A673 (cell line): Measurements from ENCODE around the gene SOCS2. TPM values are rescaled to one million over a fixed set of nuclear protein-coding genes. Genes with fewer than 3 reads are reported as not detected.
A peak's percentile ranks its signal among the peaks of the same experiment; 100 is the strongest.

Source experiments
- BruUV-seq: library from RNA; stranded (reverse); fragments of 400-500 nt; replicated peaks from 2 replicates; lab custom pipeline; 2021; lab: Mats Ljungman, UMichigan
- CTCF ChIA-PET: fragments of 300-600 bp; sonication (Branson Sonifier 250); formaldehyde crosslinking; loops from one replicate; lab custom pipeline; 2022; ENCODE audit warnings: antibody characterized with exemption; lab: Charles Lee
- POLR2A ChIA-PET: fragments of 300-600 bp; sonication (Branson Sonifier 250); formaldehyde crosslinking; loops from one replicate; lab custom pipeline; 2022; ENCODE audit warnings: antibody characterized with exemption; ENCODE audit not compliant: low non-redundant PET; lab: Charles Lee
- DNase-seq: peaks from one replicate; pipeline ENCODE4 v3.0.0-alpha.2; 2015; ENCODE audit warnings: low spot score
- H3K27ac ChIP-seq: fragments of 200-600 bp; sonication (generic); 2 replicates; pipeline ENCODE4 v1.5.1; 2016; ENCODE audit warnings: mixed run types, low read depth, mild to moderate bottlenecking, mixed read lengths, antibody characterized with exemption, low read length; ENCODE audit not compliant: poor library complexity, severe bottlenecking
- H3K27me3 ChIP-seq: fragments of 200-600 bp; sonication (generic); replicated peaks from 2 replicates; pipeline ENCODE4 v1.6.1; 2017; ENCODE audit warnings: mixed run types, low read depth, mild to moderate bottlenecking, mixed read lengths, antibody characterized with exemption, low read length; ENCODE audit not compliant: insufficient read depth, poor library complexity
- H3K36me3 ChIP-seq: fragments of 200-600 bp; sonication (generic); 2 replicates; pipeline ENCODE4 v1.6.1; 2016; ENCODE audit warnings: mixed run types, mild to moderate bottlenecking, mixed read lengths, antibody characterized with exemption, low read length; ENCODE audit not compliant: insufficient read depth, poor library complexity, severe bottlenecking
- H3K4me1 ChIP-seq: fragments of 200-600 bp; sonication (generic); 2 replicates; pipeline ENCODE4 v1.6.1; 2017; ENCODE audit warnings: mixed run types, mild to moderate bottlenecking, mixed read lengths, antibody characterized with exemption, low read length; ENCODE audit not compliant: insufficient read depth, poor library complexity, severe bottlenecking
- H3K4me3 ChIP-seq: fragments of 200-600 bp; sonication (generic); 2 replicates; pipeline ENCODE4 v1.5.1; 2016; ENCODE audit warnings: low read depth, mixed run types, mild to moderate bottlenecking, mixed read lengths, low read length; ENCODE audit not compliant: poor library complexity, severe bottlenecking
- H3K9me3 ChIP-seq: fragments of 200-600 bp; sonication (generic); 2 replicates; pipeline ENCODE4 v1.6.1; 2016; ENCODE audit warnings: mixed run types, low read depth, mild to moderate bottlenecking, mixed read lengths, antibody characterized with exemption, low read length; ENCODE audit not compliant: poor library complexity, severe bottlenecking
- EZH2 ChIP-seq: fragments of 200-600 bp; sonication (generic); IDR thresholded peaks from 2 replicates; pipeline ENCODE4 v1.6.1; 2017; ENCODE audit warnings: borderline replicate concordance, low read depth, mild to moderate bottlenecking, mixed read lengths, antibody characterized with exemption, low read length; ENCODE audit not compliant: poor library complexity, severe bottlenecking
- intact Hi-C: fragments of 100-400 bp; cut with micrococcal nuclease; formaldehyde crosslinking; loops from one replicate; pipeline ENCODE4 v1.10.0; 2022; ENCODE audit not compliant: unreplicated experiment
- total RNA-seq: library from RNA; stranded (reverse); gene quantifications from 2 replicates; pipeline ENCODE4 v1.2.3, GENCODE V29; 2021
- TF ChIP-seq, protein P1 (sequence below): fragments of 300-800, 200-600 bp; sonication (generic); conservative IDR thresholded peaks from 2 replicates; pipeline ENCODE4 v1.5.1; 2017; ENCODE audit warnings: low read depth, mild to moderate bottlenecking, antibody characterized with exemption, low read length, moderate library complexity, mixed read lengths

Gene SOCS2
- total RNA-seq, 1 experiment from 2014 or later = 1.3 TPM

DNA sequence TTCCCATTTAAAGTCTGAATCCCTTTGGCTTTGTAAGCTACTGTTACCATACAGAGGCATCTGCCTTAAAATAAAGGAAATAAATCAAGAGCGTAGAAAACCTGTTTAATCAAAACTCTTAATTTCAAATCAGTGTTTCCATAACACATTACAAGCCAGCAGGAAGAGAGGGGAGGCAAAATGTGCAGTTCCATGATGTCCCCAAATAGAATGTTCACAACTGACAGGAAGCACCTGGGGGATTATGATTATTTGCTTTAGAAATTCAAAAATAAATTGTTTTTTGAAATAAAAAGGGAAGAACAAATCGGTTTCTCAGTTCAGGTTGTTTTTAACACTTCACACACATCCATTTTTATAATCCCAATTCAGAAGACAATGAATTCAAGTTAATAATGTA lies 21.4 kb downstream of the SOCS2 start:
- intact Hi-C loops = no loop called here
- POLR2A ChIA-PET = no interaction called here

DNA sequence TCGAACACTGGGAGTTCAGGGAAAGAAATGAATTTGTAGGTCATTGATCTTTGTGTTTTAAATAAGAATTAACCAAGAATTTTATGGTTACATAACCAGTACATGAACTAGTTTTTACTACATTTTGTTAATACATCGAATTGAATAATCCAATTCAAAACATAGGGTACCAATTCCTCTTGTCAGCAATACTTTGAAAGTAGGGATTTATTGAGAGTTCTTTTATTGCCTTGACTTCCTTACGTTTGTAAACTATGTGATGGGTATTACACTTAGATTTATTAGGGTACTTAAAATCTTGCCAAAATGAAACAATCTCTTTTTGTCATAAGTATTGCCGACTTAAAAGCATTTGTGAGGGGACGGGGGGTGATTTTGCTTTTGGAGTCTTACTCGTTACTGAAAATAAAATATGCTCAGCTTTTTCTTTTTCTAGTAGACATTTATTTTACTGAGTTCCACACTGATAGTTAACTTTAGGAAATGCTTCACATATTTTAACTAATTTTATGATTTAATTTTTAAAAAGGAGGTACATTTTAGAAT lies 22.4 kb downstream of the SOCS2 start:
- no peak overlapping the region for H3K4me3 ChIP-seq
- no peaks in the 10 kb centered on the region for H3K36me3 ChIP-seq
- intact Hi-C loops = no loop called here
- H3K27ac ChIP-seq = no peak overlapping the region
- TF ChIP-seq EZH2 = no peak
- TF ChIP-seq, protein P1, sequence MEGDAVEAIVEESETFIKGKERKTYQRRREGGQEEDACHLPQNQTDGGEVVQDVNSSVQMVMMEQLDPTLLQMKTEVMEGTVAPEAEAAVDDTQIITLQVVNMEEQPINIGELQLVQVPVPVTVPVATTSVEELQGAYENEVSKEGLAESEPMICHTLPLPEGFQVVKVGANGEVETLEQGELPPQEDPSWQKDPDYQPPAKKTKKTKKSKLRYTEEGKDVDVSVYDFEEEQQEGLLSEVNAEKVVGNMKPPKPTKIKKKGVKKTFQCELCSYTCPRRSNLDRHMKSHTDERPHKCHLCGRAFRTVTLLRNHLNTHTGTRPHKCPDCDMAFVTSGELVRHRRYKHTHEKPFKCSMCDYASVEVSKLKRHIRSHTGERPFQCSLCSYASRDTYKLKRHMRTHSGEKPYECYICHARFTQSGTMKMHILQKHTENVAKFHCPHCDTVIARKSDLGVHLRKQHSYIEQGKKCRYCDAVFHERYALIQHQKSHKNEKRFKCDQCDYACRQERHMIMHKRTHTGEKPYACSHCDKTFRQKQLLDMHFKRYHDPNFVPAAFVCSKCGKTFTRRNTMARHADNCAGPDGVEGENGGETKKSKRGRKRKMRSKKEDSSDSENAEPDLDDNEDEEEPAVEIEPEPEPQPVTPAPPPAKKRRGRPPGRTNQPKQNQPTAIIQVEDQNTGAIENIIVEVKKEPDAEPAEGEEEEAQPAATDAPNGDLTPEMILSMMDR = no peak
- ChIA-PET CTCF (no interaction called here), POLR2A (no interaction called here)
- BruUV-seq = no TSS peak
- H3K27me3 ChIP-seq = no peaks in the 10 kb centered on the region
- no peak for DNase-seq
- H3K9me3 ChIP-seq = no peaks in the 10 kb centered on the region
- H3K4me1 ChIP-seq = peaks cover 21% of the 10 kb centered on the region

More for the DNA sequence above, 21.4 kb downstream of the SOCS2 start:
- no peaks in the 10 kb centered on the region for H3K27me3 ChIP-seq
- H3K4me1 ChIP-seq = peaks cover 21% of the 10 kb centered on the region
- CTCF ChIA-PET = no interaction called here
- BruUV-seq = no TSS peak
- no peak overlapping the region for H3K27ac ChIP-seq
- H3K4me3 ChIP-seq = peak overlapping the region; percentile 4
- H3K9me3 ChIP-seq = no peaks in the 10 kb centered on the region
- H3K36me3 ChIP-seq = no peaks in the 10 kb centered on the region
- no peak for DNase-seq
- TF ChIP-seq, protein P1 = no peak
- TF ChIP-seq EZH2 = no peak

DNA sequence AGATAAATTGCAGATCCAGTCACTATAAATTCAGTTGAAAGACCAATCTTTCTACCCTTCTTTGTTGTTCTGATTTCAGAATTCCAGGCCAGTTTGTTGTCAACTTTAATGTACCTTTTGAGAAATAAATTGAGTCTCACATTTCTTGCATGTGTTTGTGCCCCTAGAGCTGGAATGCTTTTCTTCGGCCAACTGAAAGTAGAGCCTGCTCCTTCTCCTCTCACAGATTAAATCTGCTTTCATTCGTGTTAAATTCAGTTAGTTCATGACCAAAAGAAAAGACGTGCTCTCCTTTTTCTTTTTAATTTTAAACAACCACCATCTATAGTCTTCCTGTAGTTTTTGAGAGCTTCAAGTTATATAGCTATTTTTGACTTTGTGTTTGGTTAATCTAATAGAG lies 22.9 kb downstream of the SOCS2 start:
- no peak overlapping the region for H3K4me3 ChIP-seq
- no peak overlapping the region for H3K27ac ChIP-seq
- H3K9me3 ChIP-seq = no peaks in the 10 kb centered on the region
- TF ChIP-seq EZH2 = no peak
- TF ChIP-seq, protein P1 = no peak
- H3K27me3 ChIP-seq = no peaks in the 10 kb centered on the region
- no peak for DNase-seq
- ChIA-PET POLR2A (no interaction called here), CTCF (no interaction called here)
- BruUV-seq = no TSS peak
- intact Hi-C loops = no loop called here
- H3K36me3 ChIP-seq = no peaks in the 10 kb centered on the region
- peaks cover 21% of the 10 kb centered on the region for H3K4me1 ChIP-seq
